Measurements from ENCODE around the gene ZNF157. TPM values are rescaled to one million over a fixed set of nuclear protein-coding genes. Genes with fewer than 3 reads are reported as not detected.

The ZNF157 gene
- total and polyA plus RNA-seq, 2 of the 8 experiments (the other 6 are each of a cell fraction or from before 2014, with no cell fraction given) = 0.67 to 2.2 TPM

DNA sequence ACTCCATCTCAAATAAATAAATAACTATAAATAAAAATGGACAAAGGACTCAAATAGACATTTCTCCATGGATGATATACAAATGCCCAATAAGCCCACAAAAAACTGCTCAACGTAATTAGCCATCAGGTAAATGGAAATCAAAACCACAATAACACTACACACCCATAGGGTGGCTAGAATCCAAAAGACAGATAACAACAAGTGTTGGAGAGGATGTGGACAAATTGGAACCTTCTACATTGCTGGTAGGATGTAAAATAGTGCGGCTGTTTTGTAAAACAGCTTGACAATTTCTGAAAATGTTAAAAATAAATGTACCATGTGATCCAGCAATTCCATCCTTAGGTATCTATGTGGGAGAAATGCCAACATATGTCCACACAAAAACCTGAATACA, 52.1 kb downstream of the ZNF157 start:
- no peaks in the 10 kb centered on the region for H3K27me3 ChIP-seq (replicated peaks in 1 of 4; ENCODE audit: control insufficient read depth in 3 of 4, extremely low read depth in 1 of 4, insufficient read depth in 3 of 4, low read length in 3 of 4)
- no peak overlapping the region for H3K14ac ChIP-seq (ENCODE audit: insufficient read length)
- ChIA-PET POLR2A (ENCODE audit: partially characterized antibody) (no interaction called here), CTCF (ENCODE audit: partially characterized antibody) (no interaction called here)
- H4K5ac ChIP-seq (ENCODE audit: insufficient read length, low read depth, low read length) = no peak overlapping the region
- H4K20me1 ChIP-seq (replicated peaks in 1 of 2; ENCODE audit: control insufficient read depth in 1 of 2, insufficient read depth in 2 of 2, low read length in 2 of 2) = no peaks in the 10 kb centered on the region
- H3K79me2 ChIP-seq (ENCODE audit: control insufficient read depth in 1 of 2, insufficient read depth in 2 of 2, low read length in 2 of 2) = no peaks in the 10 kb centered on the region
- no peak overlapping the region for H3K9ac ChIP-seq (replicated peaks in 1 of 4; ENCODE audit: extremely low read depth in 1 of 4, low read depth in 3 of 4, low read length in 3 of 4)
- no peak overlapping the region for H2AK5ac ChIP-seq (ENCODE audit: low read depth, low read length)
- no peak overlapping the region for H3K4me3 ChIP-seq (ENCODE audit: extremely low read depth in 1 of 4, insufficient read depth in 2 of 4, low read depth in 3 of 4, low read length in 4 of 4)
- H3K23ac ChIP-seq (ENCODE audit: insufficient read length) = no peak overlapping the region
- no peak overlapping the region for H3K56ac ChIP-seq (replicated peaks; ENCODE audit: insufficient read length, low read depth, low read length)
- H2BK15ac ChIP-seq (ENCODE audit: low read length) = no peak overlapping the region
- no peaks in the 10 kb centered on the region for H3K23me2 ChIP-seq (ENCODE audit: low read depth, low read length)
- H4K91ac ChIP-seq (replicated peaks; ENCODE audit: insufficient read length, low read length) = no peak overlapping the region
- no peak overlapping the region for H3K18ac ChIP-seq (ENCODE audit: extremely low read depth, low read length)
- no peak overlapping the region for H3K4ac ChIP-seq (replicated peaks; ENCODE audit: insufficient read length, low read depth, low read length)
- no peak overlapping the region for H2BK20ac ChIP-seq (ENCODE audit: low read length)
- WGBS, 2 experiments (ENCODE audit: extremely low coverage in 1 of 2, insufficient coverage in 1 of 2, insufficient read length in 1 of 2, insufficient replicate concordance in 2 of 2, low coverage in 1 of 2, low lambda C conversion rate in 2 of 2, missing lambda C conversion rate in 1 of 2) = 100% methylated on average over 2 of the region's 2 CpGs; no CpG with 5 or more reads in 1 of the 2 experiments
- no peaks in the 10 kb centered on the region for H3K4me1 ChIP-seq (replicated peaks in 1 of 4; ENCODE audit: control insufficient read depth in 3 of 4, insufficient read depth in 4 of 4, low read length in 3 of 4)
- TF ChIP-seq FOSL1 (IDR thresholded peaks at IDR 0.05; ENCODE audit: insufficient read depth, low read depth, low read length) (no peak), KDM4A (IDR thresholded peaks at IDR 0.05; ENCODE audit: low read depth, low read length, severe bottlenecking) (no peak), BACH1 (IDR thresholded peaks at IDR 0.05; ENCODE audit: low read length) (no peak), CEBPB (IDR thresholded peaks at IDR 0.05; ENCODE audit: low read depth, low read length) (no peak), SIRT6 (IDR thresholded peaks at IDR 0.05; ENCODE audit: low read length) (no peak), POLR2A (IDR thresholded peaks at IDR 0.05; ENCODE audit: control extremely low read depth in 1 of 2, low read depth in 2 of 2, low read length in 2 of 2) (no peak), BRCA1 (IDR thresholded peaks at IDR 0.05; ENCODE audit: low read depth, low read length) (no peak), TAF7 (optimal IDR thresholded peaks at IDR 0.05; ENCODE audit: borderline replicate concordance, low read depth, low read length) (no peak), RNF2 (IDR thresholded peaks at IDR 0.05; ENCODE audit: borderline replicate concordance, low read depth, low read length, missing control alignments, poor library complexity, severe bottlenecking) (no peak), MAFK (IDR thresholded peaks at IDR 0.05; ENCODE audit: low read depth, low read length) (no peak), SP1 (IDR thresholded peaks at IDR 0.05; ENCODE audit: low read depth, low read length) (no peak)
- H2BK12ac ChIP-seq (ENCODE audit: low read depth, low read length) = no peak overlapping the region
- H3K36me3 ChIP-seq (ENCODE audit: control insufficient read depth in 2 of 4, insufficient read depth in 4 of 4, low read length in 3 of 4) = no peaks in the 10 kb centered on the region
- DNase-seq (ENCODE audit: low read depth in 1 of 2, low spot score in 2 of 2) (no peak), FAIRE-seq (no peak)
- H3K27ac ChIP-seq (ENCODE audit: low read depth, low read length) = no peak overlapping the region
- H3K79me1 ChIP-seq (ENCODE audit: low read depth, low read length) = no peaks in the 10 kb centered on the region
- no peak overlapping the region for H4K8ac ChIP-seq (ENCODE audit: extremely low read depth, insufficient read depth, low read length)
- H3K4me2 ChIP-seq (ENCODE audit: insufficient read depth in 1 of 2, low read depth in 2 of 2, low read length in 2 of 2) = no peak overlapping the region
- H2BK120ac ChIP-seq (replicated peaks; ENCODE audit: low read depth, low read length) = no peak overlapping the region
- H2AFZ ChIP-seq (ENCODE audit: low read length) = no peak overlapping the region
- no peaks in the 10 kb centered on the region for H3K9me3 ChIP-seq (ENCODE audit: insufficient read depth in 2 of 2, low read depth in 1 of 2, low read length in 1 of 2)
- H2BK5ac ChIP-seq (ENCODE audit: low read depth, low read length) = no peak overlapping the region
